SU-DHL-6 (cell line): ENCODE results near the gene ARL8B.

Experiments
- CTCF ChIP-seq: fragments of 200-600 bp; sonication (generic); IDR thresholded peaks from one replicate; pipeline ENCODE4 v1.5.1; 2017; ENCODE audit warnings: antibody characterized with exemption, mild to moderate bottlenecking, low read length, moderate library complexity; ENCODE audit not compliant: insufficient read depth, poor library complexity, severe bottlenecking
- EZH2phosphoT487 ChIP-seq: fragments of 200-600 bp; sonication (generic), shearing (Covaris generic); conservative IDR thresholded peaks from 2 replicates; pipeline ENCODE4 v1.6.1; 2018; ENCODE audit warnings: mild to moderate bottlenecking, antibody characterized with exemption, low read length, moderate library complexity, mixed read lengths

- TF ChIP-seq CTCF (no peak), EZH2phosphoT487 (no peak)
Observed at GRCh38 chr3:5212628-5213573, 90.8 kb downstream of the ARL8B start.
